Sigmoid colon (tissue), 7 donors: ENCODE data around the gene SMYD3. TPM values are rescaled to one million over a fixed set of nuclear protein-coding genes. Genes with fewer than 3 reads are reported as not detected.
"Not testable (repeated sequence)": the region's sequence is repeated elsewhere in the genome, so short reads cannot be mapped to it uniquely, and the experiment has no call there.

Source experiments
- DNase-seq: peaks from one replicate; pipeline ENCODE4 v3.0.0-alpha.2; 2019
- H3K27ac ChIP-seq, 4 donors: fragments of 200-600 bp; sonication (generic); one replicate each; pipeline ENCODE4 v1.5.1; 2016 to 2019; ENCODE audit warnings: mild to moderate bottlenecking in 1 of 4
- H3K27me3 ChIP-seq, 3 donors: fragments of 200-600 bp; sonication (generic); one replicate each; pipeline ENCODE4 v1.5.1; 2019; ENCODE audit warnings: mild to moderate bottlenecking in 1 of 3
- H3K36me3 ChIP-seq, 4 donors: fragments of 200-600 bp; sonication (generic); one replicate each; pipeline ENCODE4 v1.5.1; 2016 to 2019
- H3K4me1 ChIP-seq, 4 donors: fragments of 200-600 bp; sonication (generic); one replicate each; pipeline ENCODE4 v1.5.1; 2017 to 2019
- H3K4me3 ChIP-seq, 4 donors: fragments of 200-600 bp; sonication (generic); one replicate each; pipeline ENCODE4 v1.5.1; 2017 to 2019; ENCODE audit warnings: mild to moderate bottlenecking in 2 of 4, moderate library complexity in 1 of 4
- H3K9me3 ChIP-seq, 4 donors: fragments of 200-600 bp in 3 of 4; sonication (generic) in 3 of 4; one replicate each; pipeline versions ENCODE4 v1.5.1 to v1.6.1; 2013 to 2019
- EP300 ChIP-seq, 4 donors: sonication (generic); formaldehyde crosslinking; IDR thresholded peaks; one replicate each; pipeline ENCODE4 v1.6.1; 2017; ENCODE audit warnings: antibody characterized with exemption in 4 of 4
- POLR2A ChIP-seq, 2 donors: fragments of 450-650 bp; IDR thresholded peaks; one replicate each; pipeline ENCODE4 v1.6.1; 2016; ENCODE audit warnings: antibody characterized with exemption in 2 of 2, mild to moderate bottlenecking in 2 of 2, moderate library complexity in 2 of 2
- POLR2AphosphoS5 ChIP-seq, 4 donors: sonication (generic); formaldehyde crosslinking; IDR thresholded peaks; one replicate each; pipeline ENCODE4 v1.6.1; 2017; ENCODE audit warnings: antibody characterized with exemption in 4 of 4
- WGBS, 2 donors: extraction: QIAGEN DNeasy Blood & Tissue Kit; methylation state at CpG; one replicate each; pipeline ENCODE4 v1.1.7; 2013; 5-methylcytosine and 5-hydroxymethylcytosine counted together
- intact Hi-C: fragments of 100-400 bp; cut with DNase I; formaldehyde crosslinking; loops from one replicate; pipeline ENCODE4 v1.15.1; 2023
- polyA plus RNA-seq, 3 donors: library from polyadenylated mRNA; stranded (reverse); fragments of 200-250 nt; gene quantifications; one replicate each; pipeline ENCODE4 v1.2.3, GENCODE V29; 2013
- total RNA-seq, 4 donors: library from RNA; depleted of rRNA; stranded (reverse); fragments of >200 nt; gene quantifications; one replicate each; pipeline ENCODE4 v1.1.0, GENCODE V29; 2016
- TF ChIP-seq, protein P1 (sequence below), 4 experiments: fragments of 450-650 bp in 3 of 4; fragments of 200-600 bp in 1 of 4; IDR thresholded peaks; one replicate each; pipeline ENCODE4 v1.5.1; 2016 to 2019; ENCODE audit warnings: antibody characterized with exemption in 4 of 4, mild to moderate bottlenecking in 3 of 4, moderate library complexity in 2 of 4
- donor health status: healthy with polysubstance abuse.
- donor health status: Bipolar disorder and iron deficiency.
- donor health status: healthy.

The SMYD3 gene
- total and polyA plus RNA-seq, 7 donors: 8.7 to 23.8 (median 17.1) TPM

DNA sequence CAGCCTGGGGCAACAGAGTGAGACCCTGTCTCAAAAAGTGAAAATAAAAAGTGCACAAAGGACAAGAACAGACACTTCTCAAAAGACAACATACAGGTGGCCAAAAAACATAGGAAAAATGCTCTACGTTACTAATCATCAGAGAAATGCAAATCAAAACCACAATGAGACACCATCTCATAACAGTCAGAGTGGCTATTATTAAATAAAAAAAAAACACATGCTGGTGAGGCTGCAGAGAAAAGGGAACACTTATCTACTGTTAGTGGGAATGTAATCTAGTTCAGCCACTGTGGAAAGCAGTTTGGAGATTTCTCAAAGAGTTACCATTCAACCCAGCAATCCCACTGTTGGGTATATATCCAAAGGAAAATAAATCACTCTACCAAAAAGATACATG is 173.2 kb downstream of the SMYD3 start:
- H3K36me3 ChIP-seq: no peaks in the 10 kb centered on the region
- TF ChIP-seq, protein P1, sequence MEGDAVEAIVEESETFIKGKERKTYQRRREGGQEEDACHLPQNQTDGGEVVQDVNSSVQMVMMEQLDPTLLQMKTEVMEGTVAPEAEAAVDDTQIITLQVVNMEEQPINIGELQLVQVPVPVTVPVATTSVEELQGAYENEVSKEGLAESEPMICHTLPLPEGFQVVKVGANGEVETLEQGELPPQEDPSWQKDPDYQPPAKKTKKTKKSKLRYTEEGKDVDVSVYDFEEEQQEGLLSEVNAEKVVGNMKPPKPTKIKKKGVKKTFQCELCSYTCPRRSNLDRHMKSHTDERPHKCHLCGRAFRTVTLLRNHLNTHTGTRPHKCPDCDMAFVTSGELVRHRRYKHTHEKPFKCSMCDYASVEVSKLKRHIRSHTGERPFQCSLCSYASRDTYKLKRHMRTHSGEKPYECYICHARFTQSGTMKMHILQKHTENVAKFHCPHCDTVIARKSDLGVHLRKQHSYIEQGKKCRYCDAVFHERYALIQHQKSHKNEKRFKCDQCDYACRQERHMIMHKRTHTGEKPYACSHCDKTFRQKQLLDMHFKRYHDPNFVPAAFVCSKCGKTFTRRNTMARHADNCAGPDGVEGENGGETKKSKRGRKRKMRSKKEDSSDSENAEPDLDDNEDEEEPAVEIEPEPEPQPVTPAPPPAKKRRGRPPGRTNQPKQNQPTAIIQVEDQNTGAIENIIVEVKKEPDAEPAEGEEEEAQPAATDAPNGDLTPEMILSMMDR (IDR thresholded peaks at IDR 0.05): no peak
- TF ChIP-seq POLR2AphosphoS5 (IDR thresholded peaks at IDR 0.05) (no peak), EP300 (IDR thresholded peaks at IDR 0.05) (no peak), POLR2A (IDR thresholded peaks at IDR 0.05) (no peak)
- intact Hi-C loops: no loop called here
- DNase-seq: no peak
- no peak overlapping the region for H3K27ac ChIP-seq
- no peaks in the 10 kb centered on the region for H3K4me1 ChIP-seq
- H3K4me3 ChIP-seq: no peak overlapping the region
- H3K9me3 ChIP-seq: no peaks in the 10 kb centered on the region
- no peaks in the 10 kb centered on the region for H3K27me3 ChIP-seq
- 75 to 94% methylated on average over 1 of the region's 1 CpG for WGBS, 2 donors

DNA sequence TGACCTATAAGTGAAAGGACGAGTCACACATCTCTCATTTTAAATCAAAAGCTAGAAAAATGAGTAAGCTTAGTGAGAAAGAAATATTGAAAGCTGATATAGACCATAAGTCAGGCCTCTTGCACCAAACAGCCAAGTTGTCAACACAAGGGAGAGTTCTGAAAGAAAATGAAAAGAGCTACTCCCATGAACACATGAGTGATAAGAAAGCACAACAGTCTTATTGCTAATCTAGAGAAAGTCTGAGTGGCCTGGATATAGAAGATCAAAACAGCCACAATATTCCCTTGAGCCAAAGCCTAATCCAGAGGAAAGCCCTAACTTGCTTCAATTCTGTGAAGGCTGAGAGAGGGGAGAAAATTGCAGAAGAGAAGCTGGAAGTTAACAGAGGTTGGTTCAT is 175.0 kb downstream of the SMYD3 start:
- TF ChIP-seq, protein P1 (IDR thresholded peaks at IDR 0.05): no peak
- TF ChIP-seq POLR2AphosphoS5 (IDR thresholded peaks at IDR 0.05) (no peak), EP300 (IDR thresholded peaks at IDR 0.05) (no peak), POLR2A (IDR thresholded peaks at IDR 0.05) (no peak)
- Histone ChIP-seq H3K27ac (no peak overlapping the region), H3K9me3 (no peaks in the 10 kb centered on the region), H3K36me3 (no peaks in the 10 kb centered on the region), H3K27me3 (no peaks in the 10 kb centered on the region), H3K4me1 (no peaks in the 10 kb centered on the region), H3K4me3 (no peak overlapping the region)
- intact Hi-C loops: no loop called here
- DNase-seq: no peak
- WGBS, 2 donors: 76 to 83% methylated on average over 1 of the region's 1 CpG

DNA sequence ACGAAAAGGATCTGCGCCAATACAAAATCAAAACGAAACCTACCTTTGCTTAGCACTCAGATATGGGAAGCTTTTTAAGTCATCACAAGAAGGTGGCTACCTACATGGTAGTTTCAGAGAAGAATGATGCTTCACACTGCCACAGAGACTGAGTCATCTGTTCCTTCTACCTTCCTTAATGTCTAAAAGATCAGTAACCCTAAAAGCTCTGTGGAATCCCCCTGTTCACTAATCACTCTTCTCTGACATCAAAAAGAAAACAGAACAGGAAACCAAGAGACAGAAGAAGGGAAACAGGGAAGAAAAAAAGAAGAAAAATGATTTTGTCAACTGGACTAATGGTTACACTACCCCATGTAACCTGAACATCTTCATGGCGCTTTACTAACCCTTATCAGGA is 177.2 kb downstream of the SMYD3 start:
- Histone ChIP-seq H3K9me3 (no peaks in the 10 kb centered on the region), H3K27ac (no peak overlapping the region), H3K36me3 (no peaks in the 10 kb centered on the region), H3K4me1 (no peaks in the 10 kb centered on the region), H3K27me3 (no peaks in the 10 kb centered on the region), H3K4me3 (no peak overlapping the region)
- WGBS, 2 donors: 86 to 94% methylated on average over 4 of the region's 4 CpGs
- TF ChIP-seq POLR2AphosphoS5 (IDR thresholded peaks at IDR 0.05) (no peak), POLR2A (IDR thresholded peaks at IDR 0.05) (no peak), EP300 (IDR thresholded peaks at IDR 0.05) (no peak)
- TF ChIP-seq, protein P1 (IDR thresholded peaks at IDR 0.05): no peak
- no peak for DNase-seq
- intact Hi-C loops: no loop called here

DNA sequence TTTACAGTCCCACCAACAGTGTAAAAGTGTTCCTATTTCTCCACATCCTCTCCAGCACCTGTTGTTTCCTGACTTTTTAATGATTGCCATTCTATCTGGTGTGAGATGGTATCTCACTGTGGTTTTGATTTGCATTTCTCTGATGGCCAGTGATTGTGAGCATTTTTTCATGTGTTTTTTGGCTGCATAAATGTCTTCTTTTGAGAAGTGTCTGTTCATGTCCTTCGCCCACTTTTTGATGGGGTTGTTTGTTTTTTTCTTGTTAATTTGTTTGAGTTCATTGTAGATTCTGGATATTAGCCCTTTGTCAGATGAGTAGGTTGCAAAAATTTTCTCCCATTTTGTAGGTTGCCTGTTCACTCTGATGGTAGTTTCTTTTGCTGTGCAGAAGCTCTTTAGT is 177.8 kb downstream of the SMYD3 start:
- H3K27me3 ChIP-seq, H3K4me3 ChIP-seq, H3K27ac ChIP-seq, DNase-seq, H3K4me1 ChIP-seq, H3K9me3 ChIP-seq, H3K36me3 ChIP-seq, intact Hi-C loops: not testable (repeated sequence)
- WGBS, 2 donors: no CpG with 5 or more reads among the region's 1 CpG

DNA sequence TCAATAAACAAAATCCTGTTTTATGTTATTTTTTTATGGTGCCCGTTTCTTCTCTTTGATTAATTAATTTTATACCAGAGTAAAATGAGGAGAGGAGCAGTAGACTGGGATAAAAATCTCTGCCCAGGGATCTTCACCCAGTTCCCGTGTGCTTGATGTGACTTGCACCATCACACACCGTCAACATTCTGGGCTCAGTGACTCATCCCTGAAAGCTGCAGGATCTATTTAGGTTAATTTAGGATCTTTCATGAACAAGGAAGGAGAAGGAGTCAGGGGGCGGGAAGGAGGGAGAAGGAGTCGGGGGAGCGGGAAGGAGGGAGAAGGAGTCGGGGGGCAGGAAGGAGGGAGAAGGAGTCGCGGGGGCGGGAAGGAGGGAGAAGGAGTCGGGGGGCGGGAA is 182.4 kb downstream of the SMYD3 start:
- H3K4me1 ChIP-seq: no peaks in the 10 kb centered on the region
- DNase-seq: no peak
- no peaks in the 10 kb centered on the region for H3K9me3 ChIP-seq
- no peaks in the 10 kb centered on the region for H3K27me3 ChIP-seq
- H3K4me3 ChIP-seq: no peak overlapping the region
- H3K36me3 ChIP-seq: no peaks in the 10 kb centered on the region
- intact Hi-C loops: no loop called here
- no peak for TF ChIP-seq EP300 (IDR thresholded peaks at IDR 0.05)
- TF ChIP-seq, protein P1 (IDR thresholded peaks at IDR 0.05): no peak
- 95 to 96% methylated on average over 12 of the region's 12 CpGs for WGBS, 2 donors
- H3K27ac ChIP-seq: no peak overlapping the region

DNA sequence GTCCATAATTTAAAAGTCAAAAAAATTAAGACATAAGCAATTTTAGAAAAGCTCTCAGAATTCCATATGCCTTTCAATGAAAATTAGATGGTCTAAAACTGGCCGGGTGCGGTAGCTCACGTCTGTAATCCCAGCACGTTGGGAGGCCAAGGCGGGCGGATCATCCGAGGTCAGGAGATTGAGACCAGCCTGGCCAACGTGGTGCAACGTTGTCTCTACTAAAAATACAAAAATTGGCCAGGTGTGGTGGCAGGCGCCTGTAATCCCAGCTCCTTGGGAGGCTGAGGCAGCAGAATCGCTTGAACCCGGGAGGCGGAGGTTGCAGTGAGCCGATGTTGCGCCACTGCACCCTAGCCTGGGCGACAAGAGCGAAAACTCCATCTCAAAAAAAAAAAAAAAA is 183.0 kb downstream of the SMYD3 start:
- H3K4me3 ChIP-seq, H3K4me1 ChIP-seq, intact Hi-C loops, DNase-seq, H3K27ac ChIP-seq, H3K27me3 ChIP-seq, H3K36me3 ChIP-seq, H3K9me3 ChIP-seq: not testable (repeated sequence)
- WGBS, 2 donors: 96% methylated on average over 17 of the region's 17 CpGs
